Measurements from ENCODE around the gene RAD54L.
"Not testable (repeated sequence)": the region's sequence is repeated elsewhere in the genome, so short reads cannot be mapped to it uniquely, and the experiment has no call there.

The RAD54L gene

DNA sequence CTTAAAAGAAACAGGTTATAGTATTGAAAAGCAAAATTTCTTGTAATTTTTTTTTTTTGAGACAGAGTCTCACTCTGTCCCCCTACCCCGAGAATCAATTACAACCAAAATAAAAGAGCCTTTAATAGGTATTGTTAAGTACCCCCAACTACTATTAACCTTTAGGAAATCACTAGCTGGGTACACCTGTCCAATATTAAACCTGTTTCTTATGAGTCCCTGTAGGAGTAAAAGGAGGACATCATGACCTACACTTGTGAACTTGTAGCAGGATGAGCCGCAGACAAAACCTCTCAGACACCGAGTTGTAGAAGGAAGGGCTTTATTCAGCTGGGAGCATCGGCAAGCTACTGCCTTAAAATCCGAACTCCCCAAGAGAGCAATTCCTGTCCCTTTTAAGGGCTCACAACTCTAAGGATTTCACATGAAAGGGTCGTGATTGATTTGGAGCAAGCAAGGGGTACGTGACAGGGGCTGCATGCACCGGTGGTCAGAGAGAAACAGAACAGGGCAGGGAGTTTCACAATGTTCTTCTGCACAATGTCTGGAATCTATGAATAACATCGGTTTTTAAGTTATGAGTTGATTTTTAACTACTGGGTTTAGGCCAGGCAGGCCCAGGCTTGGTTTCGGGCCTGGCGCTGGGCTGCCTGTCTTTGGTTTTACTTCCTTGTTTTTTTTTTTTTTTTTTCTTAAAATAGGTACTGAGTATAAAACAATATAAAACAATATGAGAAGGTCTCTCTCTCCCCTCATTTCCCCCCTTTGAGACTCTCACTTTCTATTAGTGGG is 77.9 kb downstream of the RAD54L start:
- not testable (repeated sequence) for DNase-seq
